ENCODE measurements around the gene TMOD1.
"Not testable (repeated sequence)": the region's sequence is repeated elsewhere in the genome, so short reads cannot be mapped to it uniquely, and the experiment has no call there.

Gene TMOD1

GRCh38 chr9:97572892-97573365, 71.5 kb downstream of the TMOD1 start (continued):
- no peak for TF ChIP-seq CSRNP3 (CRISPR knock-in tag; IDR thresholded peaks at IDR 0.05)
- TF ChIP-seq ZFP3 (CRISPR knock-in tag; IDR thresholded peaks at IDR 0.05), result no peak
- no peak for TF ChIP-seq ESRRG (CRISPR knock-in tag; IDR thresholded peaks at IDR 0.05)
- no peak for TF ChIP-seq ISL1 (CRISPR knock-in tag; IDR thresholded peaks at IDR 0.05)
- TF ChIP-seq ZNF70 (CRISPR knock-in tag; IDR thresholded peaks at IDR 0.05), result no peak
- no peak for TF ChIP-seq ZNF565 (CRISPR knock-in tag; conservative IDR thresholded peaks at IDR 0.05; ENCODE audit: low read depth)
- no peak for TF ChIP-seq GLIS3 (CRISPR knock-in tag; IDR thresholded peaks at IDR 0.05)
- TF ChIP-seq TSHZ2 (CRISPR knock-in tag; IDR thresholded peaks at IDR 0.05), result no peak
- no peak for TF ChIP-seq ARNTL (CRISPR knock-in tag; IDR thresholded peaks at IDR 0.05; ENCODE audit: borderline replicate concordance, low read depth)
- TF ChIP-seq TCF4 (CRISPR knock-in tag; IDR thresholded peaks at IDR 0.05; ENCODE audit: borderline replicate concordance), result no peak

- TF ChIP-seq CSRNP3 (CRISPR knock-in tag; IDR thresholded peaks at IDR 0.05) (no peak), ZNF8 (CRISPR knock-in tag; IDR thresholded peaks at IDR 0.05) (no peak), POU6F1 (CRISPR knock-in tag; IDR thresholded peaks at IDR 0.05; ENCODE audit: borderline replicate concordance, low read depth) (no peak), GLIS3 (CRISPR knock-in tag; IDR thresholded peaks at IDR 0.05) (no peak), ESRRG (CRISPR knock-in tag; IDR thresholded peaks at IDR 0.05) (no peak), OSR1 (CRISPR knock-in tag; IDR thresholded peaks at IDR 0.05) (no peak), BACH2 (CRISPR knock-in tag; IDR thresholded peaks at IDR 0.05; ENCODE audit: borderline replicate concordance) (no peak), ARNTL (CRISPR knock-in tag; IDR thresholded peaks at IDR 0.05; ENCODE audit: borderline replicate concordance, low read depth) (no peak), ZFP30 (CRISPR knock-in tag; IDR thresholded peaks at IDR 0.05) (no peak), CREB5 (CRISPR knock-in tag; IDR thresholded peaks at IDR 0.05; ENCODE audit: low read depth) (no peak), PPARA (CRISPR knock-in tag; IDR thresholded peaks at IDR 0.05; ENCODE audit: borderline replicate concordance) (no peak), ISL1 (CRISPR knock-in tag; IDR thresholded peaks at IDR 0.05) (no peak), TSHZ2 (CRISPR knock-in tag; IDR thresholded peaks at IDR 0.05) (no peak)
- ATAC-seq, result no peak
Measured at GRCh38 chr9:97573482-97574073, 72.1 kb downstream of the TMOD1 start.

- ATAC-seq, result not testable (repeated sequence)
Measured at GRCh38 chr9:97574101-97574571, 72.7 kb downstream of the TMOD1 start.

- not testable (repeated sequence) for ATAC-seq
Measured at GRCh38 chr9:97574921-97575672, 73.6 kb downstream of the TMOD1 start.

All from SK-N-SH treated with all-trans-retinoic acid at 6 μM for 48 hours (cell line).